NCI-H460 (cell line): ENCODE measurements around the gene SSPN. TPM values are rescaled to one million over a fixed set of nuclear protein-coding genes. Genes with fewer than 3 reads are reported as not detected.

Source experiments
- DNase-seq: peaks from one replicate; pipeline ENCODE4 v3.0.0-alpha.2; 2016; ENCODE audit warnings: low read depth; ENCODE audit errors: extremely low read depth
- polyA plus RNA-seq: library from polyadenylated mRNA; depleted of rRNA; stranded (reverse); fragments of >200 nt; gene quantifications from 2 replicates; pipeline ENCODE4 v1.2.3, GENCODE V29; 2014; cell fraction: nucleus; rRNA removed
- total RNA-seq: library from RNA; depleted of rRNA; stranded (reverse); fragments of >200 nt; shearing (Covaris generic); gene quantifications from 2 replicates; pipeline ENCODE4 v1.2.3, GENCODE V29; 2014; rRNA removed

The SSPN gene
- 0.55 and 0.62 TPM in 2 replicates for total RNA-seq
- 0.01 and 0.39 TPM in 2 replicates for polyA plus RNA-seq

DNA sequence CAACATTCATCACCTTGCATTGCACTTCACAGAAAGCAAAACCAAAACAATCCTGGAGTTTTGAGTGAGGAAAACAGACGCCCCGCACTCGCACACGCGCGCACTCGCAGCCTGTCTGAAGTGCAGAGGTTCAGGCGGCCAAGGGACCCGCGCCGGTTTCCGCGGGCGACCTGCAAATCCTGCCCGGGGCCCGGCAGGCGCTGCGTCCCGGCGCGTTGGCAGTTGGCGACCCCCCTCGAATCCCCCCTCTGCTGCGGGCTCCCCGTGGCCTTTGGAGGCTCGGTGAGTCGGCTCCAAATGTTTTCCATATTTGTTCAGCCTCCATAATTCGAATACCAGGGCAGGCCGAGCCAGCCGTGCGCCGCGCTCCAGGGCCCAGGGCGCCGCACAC is at the start of gene SSPN:
SSPN (plus strand) TSS at position 324 of the 391 bp plus-strand sequence. CDS start 100 bp downstream, outside the sequence.
- DNase-seq: no peak

DNA sequence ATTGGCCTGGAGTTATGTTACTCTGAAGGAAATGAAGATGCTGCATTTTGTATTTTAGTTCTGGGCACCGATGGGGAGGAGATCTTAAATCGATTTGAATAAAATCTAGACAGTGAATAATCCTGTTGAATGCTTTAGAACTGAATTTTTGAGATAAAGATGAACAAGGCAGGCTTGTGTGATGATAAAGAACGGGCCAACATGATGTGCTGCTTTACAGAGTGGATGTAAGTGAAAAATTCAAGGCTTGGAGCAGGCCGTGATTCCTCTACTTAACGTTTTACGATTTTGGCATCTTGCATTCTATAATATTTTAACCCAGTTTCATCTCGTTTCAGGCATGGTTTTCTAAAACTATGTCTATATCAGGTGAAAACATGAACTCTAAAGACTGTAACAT is 47.1 kb upstream of the SSPN start:
- no peak for DNase-seq

GRCh38 chr12:26149968-26150500 is 45.3 kb upstream of the SSPN start:
- no peak for DNase-seq

GRCh38 chr12:26150736-26151450 is 44.5 kb upstream of the SSPN start:
- DNase-seq: no peak

GRCh38 chr12:26152507-26153102 is 42.8 kb upstream of the SSPN start:
- DNase-seq: no peak

DNA sequence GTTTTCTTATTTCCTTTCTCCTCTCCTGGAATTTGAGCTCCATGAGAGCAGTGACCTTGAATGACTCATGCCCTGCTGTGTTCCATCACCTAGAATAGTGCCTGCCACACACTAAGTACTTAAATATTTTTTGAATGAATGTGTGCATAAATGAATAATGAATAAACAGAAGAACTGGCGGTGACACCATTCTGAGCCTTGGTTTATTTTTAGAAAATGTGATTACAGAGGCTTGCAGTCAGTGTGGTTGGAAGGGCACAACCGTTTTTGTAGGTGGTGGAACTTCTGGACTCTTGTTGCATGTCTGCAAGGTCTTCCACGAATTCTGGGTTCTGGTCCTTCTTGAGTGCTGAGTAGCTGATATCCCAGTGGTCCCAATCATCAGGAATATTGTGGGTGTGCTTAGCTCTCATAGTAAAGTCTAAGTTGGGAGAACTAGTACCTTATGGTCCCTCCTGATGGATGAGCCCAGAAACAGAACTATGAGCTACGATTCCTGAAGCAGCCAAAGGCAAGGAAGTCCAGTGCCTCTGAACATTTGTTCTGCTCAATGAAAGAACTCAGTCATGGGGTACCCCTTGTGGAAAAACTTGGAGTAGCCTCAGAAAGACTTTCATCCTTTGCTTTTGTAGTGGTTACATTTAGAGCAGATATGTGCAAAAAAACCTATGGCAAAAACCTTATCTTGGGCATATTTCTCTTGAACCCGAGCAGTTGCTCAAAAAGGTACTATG is 41.8 kb upstream of the SSPN start:
- DNase-seq: peak; percentile 8

- no peak for DNase-seq
Observed at GRCh38 chr12:26156201-26156871, 39.0 kb upstream of the SSPN start.

DNA sequence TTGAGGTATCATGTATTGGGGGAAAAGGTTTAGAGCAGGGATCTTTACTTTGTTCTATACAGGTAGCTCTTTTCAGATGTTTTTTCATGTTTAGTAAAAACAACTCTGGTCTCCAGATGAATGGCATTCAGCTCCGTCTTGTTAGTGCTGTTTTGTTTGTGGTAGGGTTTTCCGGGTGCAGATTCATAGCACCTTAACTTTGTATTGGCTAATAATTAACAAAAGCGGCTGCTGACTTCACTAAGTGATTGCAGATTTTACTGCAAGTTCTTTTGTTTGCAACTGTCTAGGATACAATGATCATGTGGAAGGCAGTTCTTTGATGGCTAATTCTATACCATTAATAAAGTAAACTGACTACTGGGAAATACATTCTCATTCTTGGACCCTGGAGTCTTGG is 38.4 kb upstream of the SSPN start:
- DNase-seq: no peak

- DNase-seq: no peak
Observed at GRCh38 chr12:26158078-26158764, 37.2 kb upstream of the SSPN start.

- no peak for DNase-seq
Observed at GRCh38 chr12:26162174-26162573, 33.2 kb upstream of the SSPN start.

- DNase-seq: no peak
Observed at GRCh38 chr12:26162905-26163304, 32.5 kb upstream of the SSPN start.

GRCh38 chr12:26164118-26164517 is 31.3 kb upstream of the SSPN start:
- no peak for DNase-seq

DNA sequence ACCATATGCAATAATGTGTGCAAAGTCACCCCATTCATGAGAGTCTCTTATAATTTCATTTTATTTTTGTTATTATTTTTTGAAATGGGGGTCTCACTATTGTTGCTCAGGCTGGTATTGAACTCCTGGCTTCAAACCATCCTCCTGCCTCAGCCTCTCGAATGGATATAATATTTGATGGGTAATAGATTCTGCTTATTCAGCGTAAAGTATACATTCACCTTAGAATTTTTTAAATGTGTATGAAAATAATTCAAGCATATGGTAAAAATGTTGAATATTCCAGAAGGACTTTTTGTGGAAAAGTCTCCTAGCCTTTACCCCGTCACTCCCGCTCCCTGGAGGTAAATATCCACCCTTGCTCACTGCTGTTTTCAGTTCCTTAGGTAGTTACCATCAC is 23.4 kb upstream of the SSPN start:
- no peak for DNase-seq

DNA sequence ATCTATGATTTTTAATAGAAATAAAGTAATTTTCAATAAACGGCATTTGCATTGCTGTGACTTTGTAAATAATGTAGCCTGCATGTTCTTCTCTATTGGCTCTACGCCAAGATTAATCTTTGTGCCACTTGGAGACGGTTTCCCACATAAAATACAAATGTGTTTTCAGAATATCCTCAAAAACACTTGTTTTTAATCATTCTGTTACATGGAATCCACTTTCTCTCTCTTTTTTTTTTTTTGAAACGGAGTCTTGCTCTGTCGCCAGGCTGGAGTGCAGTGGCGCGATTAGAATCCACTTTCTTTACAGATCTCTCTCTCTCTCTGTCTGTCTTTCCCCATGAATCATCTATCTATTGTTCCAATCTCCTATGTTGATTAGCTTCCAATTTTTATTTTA is 22.8 kb upstream of the SSPN start:
- no peak for DNase-seq

GRCh38 chr12:26172946-26173552 is 22.3 kb upstream of the SSPN start:
- no peak for DNase-seq

- no peak for DNase-seq
Observed at GRCh38 chr12:26176725-26177124, 18.6 kb upstream of the SSPN start.

DNA sequence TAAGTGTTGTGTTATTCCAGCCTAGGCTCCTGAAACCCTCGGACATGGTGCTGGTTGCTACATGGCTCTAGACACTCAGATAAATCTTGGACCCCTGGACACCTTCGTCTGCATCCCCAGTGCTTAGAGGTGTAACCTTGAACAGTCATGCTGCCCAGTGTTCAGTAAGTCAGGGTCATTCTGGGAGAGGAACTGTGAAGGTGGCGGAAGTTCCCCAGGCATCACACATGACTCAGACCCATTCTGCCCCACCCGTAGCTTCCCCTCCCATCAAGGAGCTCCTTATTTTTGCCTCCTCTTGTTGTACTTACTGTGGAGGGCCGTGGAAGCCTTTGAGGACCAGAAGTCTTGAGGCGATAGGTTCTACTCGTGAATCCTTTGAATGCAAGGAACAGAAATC is 18.1 kb upstream of the SSPN start:
- DNase-seq: no peak

- no peak for DNase-seq
Observed at GRCh38 chr12:26179826-26180225, 15.5 kb upstream of the SSPN start.

DNA sequence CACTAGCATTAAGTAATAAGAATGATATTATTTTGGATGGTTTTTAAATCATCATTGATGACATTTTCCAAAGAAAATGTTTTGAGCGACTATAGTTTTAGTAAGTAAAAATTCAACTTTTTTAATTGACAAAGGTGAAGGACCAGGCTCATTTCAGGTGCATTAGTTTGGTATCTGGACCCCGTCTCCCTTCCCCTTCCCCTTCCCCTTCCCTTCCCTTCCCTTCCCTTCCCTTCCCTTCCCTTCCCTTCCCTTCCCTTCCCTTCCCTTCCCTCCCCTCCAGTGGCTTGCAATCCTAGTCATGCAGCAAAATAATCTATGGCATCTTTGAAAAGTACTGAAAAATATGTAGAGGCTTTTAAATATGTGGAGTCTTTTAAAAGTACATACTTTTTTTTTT is 13.0 kb upstream of the SSPN start:
- DNase-seq: no peak
